Measurements from ENCODE around the gene TTC7B.

TTC7B gene

DNA sequence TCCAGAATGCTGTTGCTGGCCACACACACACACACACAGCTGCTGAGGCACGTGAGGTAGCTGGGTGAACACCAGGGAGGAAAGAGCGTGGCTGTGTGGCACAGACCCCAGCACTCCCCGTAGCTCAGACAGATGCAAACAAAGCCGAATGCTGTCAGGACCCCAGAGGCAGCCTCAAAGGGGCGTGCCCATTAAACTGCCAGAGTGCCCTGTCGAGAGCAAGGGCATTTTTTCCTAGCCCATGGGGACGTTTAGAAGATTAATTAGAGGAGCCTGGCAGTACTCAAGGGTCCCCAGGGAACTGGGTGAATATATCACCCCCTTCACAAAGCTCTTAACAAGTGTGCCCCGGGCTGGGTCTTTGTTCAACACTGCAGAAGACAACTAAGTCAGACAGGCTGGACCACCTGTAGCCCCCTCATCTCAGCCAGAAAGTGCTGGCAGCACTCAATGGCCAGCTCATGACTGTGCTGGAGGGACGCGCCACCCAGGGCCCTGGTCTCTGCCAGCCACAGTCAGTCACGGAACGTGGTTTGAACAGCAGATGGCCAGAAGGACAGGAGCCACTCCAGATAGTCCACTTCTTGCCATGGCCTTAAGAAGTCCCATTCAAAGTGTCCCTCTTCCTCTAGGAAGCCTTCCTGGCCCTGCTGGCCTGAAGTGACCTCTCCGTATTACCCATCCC is 37.5 kb downstream of the TTC7B start:
- Histone ChIP-seq H3K27ac (ENCODE audit: low read depth, low read length) (no peak overlapping the region), H3K9me3 (ENCODE audit: insufficient read depth, low read length) (no peaks in the 10 kb centered on the region), H3K9ac (ENCODE audit: low read length) (no peak overlapping the region), H3K36me3 (ENCODE audit: low read length) (no peaks in the 10 kb centered on the region), H3K4me2 (ENCODE audit: low read depth, low read length, poor library complexity, severe bottlenecking) (no peak overlapping the region), H3K79me2 (ENCODE audit: insufficient read depth, low read length) (no peaks in the 10 kb centered on the region), H3K4me3 (ENCODE audit: insufficient read depth, low read length, poor library complexity, severe bottlenecking) (no peak overlapping the region), H3K9me2 (replicated peaks; ENCODE audit: insufficient read depth, low read length) (no peaks in the 10 kb centered on the region), H2AFZ (ENCODE audit: low read depth, low read length, severe bottlenecking) (no peak overlapping the region), H3F3A (ENCODE audit: insufficient read depth) (no peaks in the 10 kb centered on the region), H3K27me3 (ENCODE audit: low read length) (no peaks in the 10 kb centered on the region), H4K20me1 (ENCODE audit: low read depth, low read length) (no peaks in the 10 kb centered on the region)
- TF ChIP-seq EZH2phosphoT487 (conservative IDR thresholded peaks at IDR 0.05; ENCODE audit: low read length), result no peak
- TF ChIP-seq, protein P1, sequence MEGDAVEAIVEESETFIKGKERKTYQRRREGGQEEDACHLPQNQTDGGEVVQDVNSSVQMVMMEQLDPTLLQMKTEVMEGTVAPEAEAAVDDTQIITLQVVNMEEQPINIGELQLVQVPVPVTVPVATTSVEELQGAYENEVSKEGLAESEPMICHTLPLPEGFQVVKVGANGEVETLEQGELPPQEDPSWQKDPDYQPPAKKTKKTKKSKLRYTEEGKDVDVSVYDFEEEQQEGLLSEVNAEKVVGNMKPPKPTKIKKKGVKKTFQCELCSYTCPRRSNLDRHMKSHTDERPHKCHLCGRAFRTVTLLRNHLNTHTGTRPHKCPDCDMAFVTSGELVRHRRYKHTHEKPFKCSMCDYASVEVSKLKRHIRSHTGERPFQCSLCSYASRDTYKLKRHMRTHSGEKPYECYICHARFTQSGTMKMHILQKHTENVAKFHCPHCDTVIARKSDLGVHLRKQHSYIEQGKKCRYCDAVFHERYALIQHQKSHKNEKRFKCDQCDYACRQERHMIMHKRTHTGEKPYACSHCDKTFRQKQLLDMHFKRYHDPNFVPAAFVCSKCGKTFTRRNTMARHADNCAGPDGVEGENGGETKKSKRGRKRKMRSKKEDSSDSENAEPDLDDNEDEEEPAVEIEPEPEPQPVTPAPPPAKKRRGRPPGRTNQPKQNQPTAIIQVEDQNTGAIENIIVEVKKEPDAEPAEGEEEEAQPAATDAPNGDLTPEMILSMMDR (IDR thresholded peaks at IDR 0.05; ENCODE audit: insufficient read depth, low read length, poor library complexity, severe bottlenecking), result no peak

DNA sequence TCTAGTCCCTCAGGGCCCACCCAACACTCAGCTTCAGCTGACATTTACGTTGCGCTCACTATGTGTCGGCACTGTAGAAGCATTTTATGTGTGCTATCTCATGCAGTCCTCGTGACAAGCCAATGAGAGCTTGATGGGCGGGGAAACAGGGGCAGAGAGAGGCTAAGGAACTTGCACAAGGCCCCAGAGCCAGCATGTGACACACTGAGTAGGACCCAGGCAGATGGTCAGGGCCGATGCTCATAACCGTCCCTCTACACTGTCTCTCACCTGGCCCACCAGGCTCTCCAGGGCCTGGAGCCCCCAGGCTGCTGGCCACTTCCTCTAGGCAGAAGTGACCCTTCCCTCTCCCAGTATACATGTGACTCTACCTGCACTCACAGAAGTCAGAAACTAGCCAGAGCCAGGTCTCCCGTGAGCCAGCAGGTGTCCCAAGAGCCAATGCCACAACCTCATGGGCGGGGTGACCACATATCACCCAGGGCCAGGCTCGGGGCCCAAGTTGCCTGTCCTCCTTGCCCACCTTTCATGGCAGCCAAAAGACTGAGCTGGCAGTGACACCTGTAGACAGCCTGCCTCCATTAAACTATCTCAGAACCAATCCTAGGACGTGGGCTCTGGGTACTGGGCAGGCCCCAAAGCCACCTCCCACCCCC is 38.3 kb downstream of the TTC7B start:
- no peaks in the 10 kb centered on the region for H3K9me3 ChIP-seq (ENCODE audit: insufficient read depth, low read length)
- no peak overlapping the region for H3K4me2 ChIP-seq (ENCODE audit: low read depth, low read length, poor library complexity, severe bottlenecking)
- H4K20me1 ChIP-seq (ENCODE audit: low read depth, low read length), result no peaks in the 10 kb centered on the region
- no peaks in the 10 kb centered on the region for H3K79me2 ChIP-seq (ENCODE audit: insufficient read depth, low read length)
- TF ChIP-seq, protein P1 (IDR thresholded peaks at IDR 0.05; ENCODE audit: insufficient read depth, low read length, poor library complexity, severe bottlenecking), result no peak
- TF ChIP-seq EZH2phosphoT487 (conservative IDR thresholded peaks at IDR 0.05; ENCODE audit: low read length), result no peak
- H3K4me3 ChIP-seq (ENCODE audit: insufficient read depth, low read length, poor library complexity, severe bottlenecking), result no peak overlapping the region
- H3K36me3 ChIP-seq (ENCODE audit: low read length), result no peaks in the 10 kb centered on the region
- H3F3A ChIP-seq (ENCODE audit: insufficient read depth), result no peaks in the 10 kb centered on the region
- H3K27me3 ChIP-seq (ENCODE audit: low read length), result no peaks in the 10 kb centered on the region
- no peak overlapping the region for H3K27ac ChIP-seq (ENCODE audit: low read depth, low read length)
- no peak overlapping the region for H2AFZ ChIP-seq (ENCODE audit: low read depth, low read length, severe bottlenecking)
- no peaks in the 10 kb centered on the region for H3K9me2 ChIP-seq (replicated peaks; ENCODE audit: insufficient read depth, low read length)
- no peak overlapping the region for H3K9ac ChIP-seq (ENCODE audit: low read length)

DNA sequence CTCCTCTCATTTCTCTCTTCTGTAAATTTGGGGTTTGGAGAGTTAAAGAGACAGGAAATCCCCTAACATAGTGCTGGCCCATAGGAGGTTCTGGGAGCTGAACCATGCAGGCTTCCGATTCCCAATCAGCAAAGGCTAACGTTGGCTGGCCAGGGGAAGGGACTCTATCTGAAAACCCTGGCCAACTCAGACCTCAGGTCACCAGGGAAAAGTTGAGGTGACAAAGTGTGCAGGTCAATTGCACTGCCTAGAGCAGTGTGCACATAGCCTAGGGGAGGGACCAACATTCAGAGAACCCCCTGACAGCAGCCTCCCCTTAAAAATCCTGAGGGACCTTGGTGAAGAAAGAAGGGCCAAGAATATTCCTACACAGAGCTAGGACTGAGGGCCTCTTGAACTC is 38.9 kb downstream of the TTC7B start:
- no peaks in the 10 kb centered on the region for H3K79me2 ChIP-seq (ENCODE audit: insufficient read depth, low read length)
- no peak overlapping the region for H3K4me2 ChIP-seq (ENCODE audit: low read depth, low read length, poor library complexity, severe bottlenecking)
- no peaks in the 10 kb centered on the region for H3K9me3 ChIP-seq (ENCODE audit: insufficient read depth, low read length)
- H3K36me3 ChIP-seq (ENCODE audit: low read length), result no peaks in the 10 kb centered on the region
- no peaks in the 10 kb centered on the region for H4K20me1 ChIP-seq (ENCODE audit: low read depth, low read length)
- H3K4me3 ChIP-seq (ENCODE audit: insufficient read depth, low read length, poor library complexity, severe bottlenecking), result no peak overlapping the region
- H3K9ac ChIP-seq (ENCODE audit: low read length), result no peak overlapping the region
- no peaks in the 10 kb centered on the region for H3K27me3 ChIP-seq (ENCODE audit: low read length)
- TF ChIP-seq, protein P1 (IDR thresholded peaks at IDR 0.05; ENCODE audit: insufficient read depth, low read length, poor library complexity, severe bottlenecking), result no peak
- no peak for TF ChIP-seq EZH2phosphoT487 (conservative IDR thresholded peaks at IDR 0.05; ENCODE audit: low read length)
- H3K9me2 ChIP-seq (replicated peaks; ENCODE audit: insufficient read depth, low read length), result no peaks in the 10 kb centered on the region
- no peak overlapping the region for H3K27ac ChIP-seq (ENCODE audit: low read depth, low read length)
- H2AFZ ChIP-seq (ENCODE audit: low read depth, low read length, severe bottlenecking), result no peak overlapping the region
- no peaks in the 10 kb centered on the region for H3F3A ChIP-seq (ENCODE audit: insufficient read depth)

Data from SU-DHL-6 (cell line).